GM12801 (cell line): Measurements from ENCODE around the gene CNGB1.

Experiments
- TF ChIP-seq, protein P1 (sequence below): IDR thresholded peaks from one replicate; pipeline ENCODE4 v1.5.1; 2011; ENCODE audit warnings: control low read depth; ENCODE audit not compliant: insufficient read length; ENCODE audit errors: extremely low read depth

The CNGB1 gene

DNA sequence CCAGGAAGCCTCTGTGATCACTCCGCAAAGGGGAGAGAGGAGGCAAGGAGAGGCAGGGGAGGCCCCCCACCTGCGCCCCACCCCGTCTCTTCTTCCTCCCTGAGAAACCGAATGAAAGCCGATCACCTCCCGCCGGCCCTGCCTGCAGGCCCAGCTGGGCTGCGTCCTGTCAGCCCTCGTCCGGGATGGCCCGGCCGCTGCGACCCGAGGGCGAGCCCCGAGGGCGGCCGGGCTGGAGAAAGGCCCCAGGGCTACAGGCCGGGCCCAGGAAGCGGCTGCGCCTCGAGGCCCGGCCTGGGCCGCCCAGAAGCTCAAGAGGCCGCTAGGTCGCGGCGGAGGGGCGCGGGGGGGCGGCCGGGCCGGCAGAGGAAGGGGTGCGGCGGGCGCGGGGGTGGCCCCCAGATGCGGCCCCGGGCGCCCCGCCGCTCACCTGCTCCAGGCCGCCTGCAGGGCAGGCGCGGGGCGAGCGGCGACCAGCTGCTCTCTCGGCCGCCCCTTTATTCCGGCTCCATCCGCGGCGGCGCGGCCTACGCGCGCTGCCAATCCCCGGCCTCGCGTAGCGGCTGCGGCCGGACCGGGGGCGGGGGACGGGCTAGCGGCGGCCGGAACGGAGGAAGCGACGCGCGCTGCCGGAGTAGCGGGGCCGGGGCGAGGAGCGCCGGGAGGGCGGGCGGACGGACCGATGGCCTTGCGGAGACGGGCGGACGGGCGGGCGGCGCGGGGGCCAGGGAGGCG lies 29.2 kb upstream of the CNGB1 start, which contains the start of gene ZNF319:
Gene ZNF319, minus strand, starts transcription at position 702 of the 735 bp plus-strand sequence. CDS start 2,407 bp downstream, outside the sequence.
- TF ChIP-seq, protein P1, sequence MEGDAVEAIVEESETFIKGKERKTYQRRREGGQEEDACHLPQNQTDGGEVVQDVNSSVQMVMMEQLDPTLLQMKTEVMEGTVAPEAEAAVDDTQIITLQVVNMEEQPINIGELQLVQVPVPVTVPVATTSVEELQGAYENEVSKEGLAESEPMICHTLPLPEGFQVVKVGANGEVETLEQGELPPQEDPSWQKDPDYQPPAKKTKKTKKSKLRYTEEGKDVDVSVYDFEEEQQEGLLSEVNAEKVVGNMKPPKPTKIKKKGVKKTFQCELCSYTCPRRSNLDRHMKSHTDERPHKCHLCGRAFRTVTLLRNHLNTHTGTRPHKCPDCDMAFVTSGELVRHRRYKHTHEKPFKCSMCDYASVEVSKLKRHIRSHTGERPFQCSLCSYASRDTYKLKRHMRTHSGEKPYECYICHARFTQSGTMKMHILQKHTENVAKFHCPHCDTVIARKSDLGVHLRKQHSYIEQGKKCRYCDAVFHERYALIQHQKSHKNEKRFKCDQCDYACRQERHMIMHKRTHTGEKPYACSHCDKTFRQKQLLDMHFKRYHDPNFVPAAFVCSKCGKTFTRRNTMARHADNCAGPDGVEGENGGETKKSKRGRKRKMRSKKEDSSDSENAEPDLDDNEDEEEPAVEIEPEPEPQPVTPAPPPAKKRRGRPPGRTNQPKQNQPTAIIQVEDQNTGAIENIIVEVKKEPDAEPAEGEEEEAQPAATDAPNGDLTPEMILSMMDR = no peak

DNA sequence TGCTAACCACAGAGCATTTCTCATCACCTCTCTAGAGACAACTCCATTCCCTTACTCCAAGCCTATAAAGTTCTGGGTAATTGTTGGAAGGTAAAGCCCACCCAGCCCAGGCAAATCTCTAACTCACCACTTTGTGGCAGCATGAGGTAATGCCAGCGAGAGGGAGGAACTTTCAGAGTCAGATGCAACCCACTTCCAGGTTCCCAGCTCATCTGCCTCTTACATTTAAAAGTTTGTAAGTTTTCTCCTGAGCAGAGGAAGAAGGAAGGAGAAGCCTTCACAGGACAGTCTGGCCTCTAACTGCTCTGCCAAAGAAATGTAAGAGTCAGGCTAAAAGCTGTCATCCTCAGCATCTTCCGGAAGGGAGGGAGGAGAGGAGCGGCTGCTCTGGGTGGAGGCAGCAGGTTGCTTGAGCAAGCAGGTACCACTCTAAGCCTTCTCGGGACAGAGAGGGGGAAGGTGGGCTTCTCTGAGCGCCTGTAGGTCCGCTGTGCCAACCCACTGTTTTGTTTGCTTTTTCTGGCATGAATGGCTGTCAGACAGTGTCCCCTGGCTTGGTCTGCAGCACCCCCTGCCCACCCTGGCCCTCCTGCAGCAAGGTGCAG lies 28.5 kb upstream of the CNGB1 start:
- TF ChIP-seq, protein P1 = no peak

DNA sequence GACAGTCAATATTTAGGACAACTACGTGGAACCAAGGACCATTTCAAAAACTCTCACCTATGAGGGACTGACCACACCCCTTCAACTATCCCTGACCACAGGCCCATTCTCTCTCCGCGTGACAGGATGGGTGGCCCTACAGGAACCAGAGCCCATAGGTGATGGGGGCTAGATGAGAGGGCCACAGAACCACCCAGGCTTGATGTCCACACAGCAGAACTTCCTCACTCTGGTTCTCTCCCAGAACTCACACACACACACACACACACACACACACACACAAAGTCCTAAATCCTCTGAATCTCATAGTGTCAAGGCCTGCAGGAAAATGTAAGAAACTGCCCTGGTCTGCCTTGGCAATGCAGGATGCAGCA lies 28.1 kb upstream of the CNGB1 start:
- TF ChIP-seq, protein P1 = no peak

DNA sequence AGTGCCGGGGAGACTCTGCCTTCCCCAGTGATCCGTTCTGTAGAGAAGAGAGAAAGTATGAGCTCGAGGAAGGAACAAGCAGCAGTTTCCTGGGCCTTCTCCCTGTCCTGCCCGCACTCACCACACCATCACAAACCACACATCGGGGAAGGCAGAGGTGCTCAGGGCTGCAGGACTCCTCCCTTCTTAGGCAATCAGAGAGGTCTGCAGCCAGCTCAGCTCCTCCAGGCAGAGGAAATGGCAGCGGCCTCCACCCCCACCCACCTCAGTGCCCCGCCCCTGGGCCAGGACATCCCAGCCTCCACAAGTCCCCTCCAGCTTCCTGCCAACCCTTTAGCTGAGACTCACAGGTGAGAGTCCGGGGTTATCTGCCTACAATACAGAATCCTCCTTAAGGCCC lies 27.6 kb upstream of the CNGB1 start:
- TF ChIP-seq, protein P1 = no peak

DNA sequence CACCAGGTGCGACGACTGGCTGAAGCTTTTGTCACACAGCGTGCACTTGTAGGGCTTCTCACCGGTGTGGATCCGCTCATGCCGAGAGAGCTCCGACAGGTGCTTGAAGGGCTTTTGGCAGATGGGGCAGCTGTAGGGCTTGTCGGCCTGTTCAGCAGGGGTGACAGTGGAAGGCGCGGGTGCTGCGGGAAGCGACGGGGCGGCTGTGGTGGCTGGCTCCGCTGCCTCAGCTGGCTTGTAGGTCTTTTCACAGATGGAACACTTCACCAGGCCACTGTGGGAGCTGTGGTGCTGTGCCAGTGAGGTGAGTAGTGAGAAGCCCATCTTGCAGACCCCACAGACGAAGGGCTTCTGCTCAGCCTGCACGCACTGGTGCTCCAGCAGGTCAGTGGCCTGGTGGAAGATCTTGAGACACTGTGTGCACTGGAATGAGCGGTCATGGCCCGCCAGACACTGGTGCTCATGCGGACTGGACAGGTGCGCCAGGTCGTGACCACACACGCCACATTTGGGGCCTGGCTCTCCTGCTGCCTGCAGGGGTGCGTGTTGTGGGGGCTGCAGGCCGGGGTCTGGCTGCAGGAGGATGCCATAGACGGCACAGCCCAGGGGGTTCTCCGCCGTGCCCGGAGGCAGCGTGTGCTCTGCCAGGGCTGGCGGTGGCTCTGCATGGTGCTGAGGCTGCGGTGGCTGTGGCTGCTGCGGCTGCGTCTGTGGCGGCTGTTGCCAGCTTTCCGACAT lies 26.8 kb upstream of the CNGB1 start:
- TF ChIP-seq, protein P1 = no peak

DNA sequence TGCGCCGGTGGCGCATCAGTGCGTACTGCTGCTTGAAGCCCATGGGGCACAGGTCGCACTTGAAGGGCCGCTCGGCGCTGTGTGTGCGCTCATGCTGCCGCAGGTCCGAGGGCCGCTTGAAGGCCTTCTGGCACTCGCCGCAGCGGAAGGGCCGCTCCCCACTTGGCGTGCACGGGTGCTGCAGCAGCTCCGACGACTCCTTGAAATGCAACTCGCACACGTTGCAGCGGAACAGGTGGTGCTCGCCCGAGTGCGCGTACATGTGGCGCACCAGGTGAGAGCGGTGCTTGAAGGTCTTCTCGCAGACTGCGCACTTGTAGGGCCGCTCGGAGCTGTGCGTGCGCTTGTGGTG lies 26.2 kb upstream of the CNGB1 start:
- TF ChIP-seq, protein P1 = no peak

DNA sequence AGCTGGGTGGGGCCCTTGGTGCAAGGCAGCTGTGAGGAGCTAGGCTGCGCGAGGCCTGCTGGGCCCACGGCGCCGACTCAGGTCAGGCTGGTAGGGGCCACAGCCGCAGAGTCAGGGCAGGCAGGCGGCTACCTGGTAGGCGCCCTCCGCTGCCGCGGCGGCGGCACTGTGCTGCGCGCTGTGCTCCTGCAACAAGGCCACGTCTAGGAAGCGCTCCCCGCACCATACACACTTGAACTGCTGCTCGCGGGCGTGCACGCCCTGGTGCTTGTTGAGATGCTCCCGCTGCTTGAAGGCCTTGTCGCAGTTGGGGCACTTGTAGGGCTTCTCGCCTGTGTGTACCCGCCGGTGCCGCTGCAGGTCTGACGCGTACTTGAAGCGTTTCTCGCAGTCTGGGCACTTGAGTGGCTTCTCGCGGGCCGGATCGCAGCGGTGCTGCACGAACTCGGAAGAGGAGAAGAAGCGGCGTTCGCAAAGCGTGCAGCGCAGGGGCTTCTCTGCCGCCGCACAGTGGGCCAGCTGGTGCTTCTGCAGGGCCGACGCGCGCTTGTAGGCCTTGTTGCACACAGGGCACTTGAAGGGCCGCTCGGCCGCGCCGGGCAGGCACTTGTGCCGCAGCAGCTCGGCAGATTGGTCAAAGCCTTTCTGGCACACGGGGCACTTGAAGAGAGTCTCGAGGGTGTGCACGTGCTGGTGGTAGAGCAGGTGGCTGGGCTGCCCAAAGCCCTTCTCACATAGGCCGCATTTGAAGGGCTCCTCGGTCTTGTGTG lies 25.7 kb upstream of the CNGB1 start:
- TF ChIP-seq, protein P1 = no peak
